Measurements from ENCODE around the gene LRFN4. TPM values are rescaled to one million over a fixed set of nuclear protein-coding genes. Genes with fewer than 3 reads are reported as not detected.

Gene LRFN4
- total RNA-seq, 2 donors from 2014 or later, result 8.6 to 13.2 TPM

DNA sequence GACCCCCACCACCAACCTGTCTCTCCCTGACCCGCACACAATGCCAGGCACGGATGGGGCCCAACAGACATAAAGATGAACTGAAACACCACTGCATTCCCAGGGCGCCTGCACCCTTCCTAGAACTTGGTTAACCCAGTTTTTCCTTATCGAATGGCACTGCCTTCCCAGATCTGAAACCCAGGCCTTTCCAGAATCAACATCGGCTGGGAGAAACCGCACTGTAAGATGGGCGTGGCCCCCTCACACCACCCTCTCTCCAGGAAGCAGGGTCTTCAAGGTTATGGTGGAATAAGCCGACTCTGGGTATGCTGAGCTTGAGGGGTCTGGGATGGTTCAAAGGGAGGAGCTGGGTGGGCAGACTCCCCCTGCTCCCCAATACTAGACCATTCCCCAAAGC lies 23.1 kb downstream of the LRFN4 start:
- no peaks in the 10 kb centered on the region for H3K9me3 ChIP-seq
- no peak overlapping the region for H3K4me3 ChIP-seq
- no peaks in the 10 kb centered on the region for H3K27me3 ChIP-seq
- no peaks in the 10 kb centered on the region for H3K36me3 ChIP-seq
- H3K27ac ChIP-seq, result no peak overlapping the region
- TF ChIP-seq, protein P1, sequence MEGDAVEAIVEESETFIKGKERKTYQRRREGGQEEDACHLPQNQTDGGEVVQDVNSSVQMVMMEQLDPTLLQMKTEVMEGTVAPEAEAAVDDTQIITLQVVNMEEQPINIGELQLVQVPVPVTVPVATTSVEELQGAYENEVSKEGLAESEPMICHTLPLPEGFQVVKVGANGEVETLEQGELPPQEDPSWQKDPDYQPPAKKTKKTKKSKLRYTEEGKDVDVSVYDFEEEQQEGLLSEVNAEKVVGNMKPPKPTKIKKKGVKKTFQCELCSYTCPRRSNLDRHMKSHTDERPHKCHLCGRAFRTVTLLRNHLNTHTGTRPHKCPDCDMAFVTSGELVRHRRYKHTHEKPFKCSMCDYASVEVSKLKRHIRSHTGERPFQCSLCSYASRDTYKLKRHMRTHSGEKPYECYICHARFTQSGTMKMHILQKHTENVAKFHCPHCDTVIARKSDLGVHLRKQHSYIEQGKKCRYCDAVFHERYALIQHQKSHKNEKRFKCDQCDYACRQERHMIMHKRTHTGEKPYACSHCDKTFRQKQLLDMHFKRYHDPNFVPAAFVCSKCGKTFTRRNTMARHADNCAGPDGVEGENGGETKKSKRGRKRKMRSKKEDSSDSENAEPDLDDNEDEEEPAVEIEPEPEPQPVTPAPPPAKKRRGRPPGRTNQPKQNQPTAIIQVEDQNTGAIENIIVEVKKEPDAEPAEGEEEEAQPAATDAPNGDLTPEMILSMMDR (IDR thresholded peaks at IDR 0.05), result no peak
- peaks cover 0 to 27% of the 10 kb centered on the region in 2 donors for H3K4me1 ChIP-seq
- no peak for DNase-seq (ENCODE audit: low spot score)

- TF ChIP-seq, protein P1 (IDR thresholded peaks at IDR 0.05), result no peak
- Histone ChIP-seq H3K27ac (no peak overlapping the region), H3K9me3 (no peaks in the 10 kb centered on the region), H3K4me1 (peaks cover 0 to 27% of the 10 kb centered on the region in 2 donors), H3K36me3 (no peaks in the 10 kb centered on the region), H3K27me3 (no peaks in the 10 kb centered on the region), H3K4me3 (no peak overlapping the region)
- no peak for DNase-seq (ENCODE audit: low spot score)
These were observed 23.9 kb downstream of the LRFN4 start for GRCh38 chr11:66880496-66881450.

GRCh38 chr11:66881451-66881835 lies 24.6 kb downstream of the LRFN4 start:
- TF ChIP-seq, protein P1 (IDR thresholded peaks at IDR 0.05), result no peak
- H3K27me3 ChIP-seq, result no peaks in the 10 kb centered on the region
- H3K36me3 ChIP-seq, result no peaks in the 10 kb centered on the region
- peaks cover 0 to 27% of the 10 kb centered on the region in 2 donors for H3K4me1 ChIP-seq
- no peak overlapping the region for H3K27ac ChIP-seq
- H3K4me3 ChIP-seq, result no peak overlapping the region
- DNase-seq (ENCODE audit: low spot score), result no peak
- H3K9me3 ChIP-seq, result no peaks in the 10 kb centered on the region

GRCh38 chr11:66881927-66882452 lies 25.1 kb downstream of the LRFN4 start:
- Histone ChIP-seq H3K27me3 (no peaks in the 10 kb centered on the region), H3K27ac (no peak overlapping the region), H3K4me3 (no peak overlapping the region), H3K9me3 (no peaks in the 10 kb centered on the region), H3K36me3 (no peaks in the 10 kb centered on the region), H3K4me1 (peaks cover 0 to 31% of the 10 kb centered on the region in 2 donors)
- DNase-seq (ENCODE audit: low spot score), result no peak
- TF ChIP-seq, protein P1 (IDR thresholded peaks at IDR 0.05), result no peak

- H3K27ac ChIP-seq, result no peak overlapping the region
- no peak for DNase-seq (ENCODE audit: low spot score)
- no peaks in the 10 kb centered on the region for H3K27me3 ChIP-seq
- H3K9me3 ChIP-seq, result no peaks in the 10 kb centered on the region
- peak overlapping the region in 1 of 2 donors; percentile 2 for H3K4me3 ChIP-seq
- H3K36me3 ChIP-seq, result no peaks in the 10 kb centered on the region
- peaks cover 0 to 33% of the 10 kb centered on the region in 2 donors for H3K4me1 ChIP-seq
- TF ChIP-seq, protein P1 (IDR thresholded peaks at IDR 0.05), result no peak
These were observed 25.7 kb downstream of the LRFN4 start for GRCh38 chr11:66882561-66883015.
